Parathyroid adenoma (tissue), 2 donors: ENCODE results near the gene EFNA4.
A peak's percentile ranks its signal among the peaks of the same experiment; 100 is the strongest.

Experiments used
- H2AFZ ChIP-seq: fragments of 300-600 bp; sonication (generic); one replicate; pipeline ENCODE4 v1.7.0; 2017; ENCODE audit warnings: antibody characterized with exemption, mild to moderate bottlenecking
- H3K27ac ChIP-seq: fragments of 300-600 bp; sonication (generic); one replicate; pipeline ENCODE4 v1.7.0; 2017
- H3K27me3 ChIP-seq: fragments of 300-600 bp; sonication (generic); one replicate; pipeline ENCODE4 v1.7.0; 2017; ENCODE audit warnings: low read length; ENCODE audit not compliant: control insufficient read depth, insufficient read depth
- H3K36me3 ChIP-seq: fragments of 300-600 bp; sonication (generic); one replicate; pipeline ENCODE4 v1.7.0; 2017; ENCODE audit warnings: low read length; ENCODE audit not compliant: control insufficient read depth, insufficient read depth
- H3K4me1 ChIP-seq: fragments of 300-600 bp; sonication (generic); one replicate; pipeline ENCODE4 v1.7.0; 2017; ENCODE audit warnings: control low read depth
- H3K4me2 ChIP-seq: fragments of 300-600 bp; sonication (generic); one replicate; pipeline ENCODE4 v1.7.0; 2017; ENCODE audit warnings: low read length
- H3K4me3 ChIP-seq: fragments of 300-600 bp; sonication (generic); one replicate; pipeline ENCODE4 v1.7.0; 2017; ENCODE audit warnings: low read depth, low read length
- H3K79me2 ChIP-seq: fragments of 300-600 bp; sonication (generic); one replicate; pipeline ENCODE4 v1.7.0; 2017; ENCODE audit warnings: control low read depth
- H3K9ac ChIP-seq: fragments of 300-600 bp; sonication (generic); one replicate; pipeline ENCODE4 v1.7.0; 2017; ENCODE audit warnings: mild to moderate bottlenecking
- H3K9me3 ChIP-seq: fragments of 300-600 bp; sonication (generic); one replicate; pipeline ENCODE4 v1.7.0; 2017; ENCODE audit warnings: low read length; ENCODE audit not compliant: control insufficient read depth
- TF ChIP-seq, protein P1 (sequence below): fragments of 300-600 bp; sonication (generic); IDR thresholded peaks from one replicate; pipeline ENCODE4 v1.7.0; 2017; ENCODE audit warnings: antibody characterized with exemption, mild to moderate bottlenecking
- donor health status: primary hyperparathyroidism.

EFNA4 gene, protein sequence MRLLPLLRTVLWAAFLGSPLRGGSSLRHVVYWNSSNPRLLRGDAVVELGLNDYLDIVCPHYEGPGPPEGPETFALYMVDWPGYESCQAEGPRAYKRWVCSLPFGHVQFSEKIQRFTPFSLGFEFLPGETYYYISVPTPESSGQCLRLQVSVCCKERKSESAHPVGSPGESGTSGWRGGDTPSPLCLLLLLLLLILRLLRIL

DNA sequence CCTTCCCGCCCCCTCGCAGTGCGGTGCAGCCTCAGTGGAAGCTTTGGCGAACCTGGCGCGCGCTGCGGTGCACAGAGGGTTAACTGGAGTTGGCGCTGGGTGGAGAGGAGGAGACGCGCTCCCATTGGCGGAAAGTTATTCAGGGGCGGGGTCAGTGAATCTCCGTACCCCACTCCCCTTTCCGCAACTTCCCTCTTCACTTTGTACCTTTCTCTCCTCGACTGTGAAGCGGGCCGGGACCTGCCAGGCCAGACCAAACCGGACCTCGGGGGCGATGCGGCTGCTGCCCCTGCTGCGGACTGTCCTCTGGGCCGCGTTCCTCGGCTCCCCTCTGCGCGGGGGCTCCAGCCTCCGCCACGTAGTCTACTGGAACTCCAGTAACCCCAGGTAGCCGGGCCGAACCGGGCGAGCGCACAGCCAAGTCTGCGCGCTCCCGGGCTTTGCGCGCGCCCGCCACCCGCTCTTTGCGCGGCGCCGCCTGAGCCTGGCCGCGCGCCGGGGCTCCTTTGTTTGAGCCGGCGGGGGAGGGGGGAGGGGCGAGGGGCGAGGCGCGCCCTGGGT is at the start of gene EFNA4:
TSS of gene EFNA4 (plus strand) at position 191 of the 561 bp plus-strand sequence. CDS start at position 275, 84 bp downstream.
- no peaks in the 10 kb centered on the region for H3K36me3 ChIP-seq
- peak within 1 kb of the TSS; percentile 70 for H2AFZ ChIP-seq
- no peak within 1 kb of the TSS for H3K27ac ChIP-seq
- H3K4me1 ChIP-seq, result peaks cover 8% of the 10 kb centered on the region
- H3K4me2 ChIP-seq, result peak within 1 kb of the TSS; percentile 93
- TF ChIP-seq, protein P1, sequence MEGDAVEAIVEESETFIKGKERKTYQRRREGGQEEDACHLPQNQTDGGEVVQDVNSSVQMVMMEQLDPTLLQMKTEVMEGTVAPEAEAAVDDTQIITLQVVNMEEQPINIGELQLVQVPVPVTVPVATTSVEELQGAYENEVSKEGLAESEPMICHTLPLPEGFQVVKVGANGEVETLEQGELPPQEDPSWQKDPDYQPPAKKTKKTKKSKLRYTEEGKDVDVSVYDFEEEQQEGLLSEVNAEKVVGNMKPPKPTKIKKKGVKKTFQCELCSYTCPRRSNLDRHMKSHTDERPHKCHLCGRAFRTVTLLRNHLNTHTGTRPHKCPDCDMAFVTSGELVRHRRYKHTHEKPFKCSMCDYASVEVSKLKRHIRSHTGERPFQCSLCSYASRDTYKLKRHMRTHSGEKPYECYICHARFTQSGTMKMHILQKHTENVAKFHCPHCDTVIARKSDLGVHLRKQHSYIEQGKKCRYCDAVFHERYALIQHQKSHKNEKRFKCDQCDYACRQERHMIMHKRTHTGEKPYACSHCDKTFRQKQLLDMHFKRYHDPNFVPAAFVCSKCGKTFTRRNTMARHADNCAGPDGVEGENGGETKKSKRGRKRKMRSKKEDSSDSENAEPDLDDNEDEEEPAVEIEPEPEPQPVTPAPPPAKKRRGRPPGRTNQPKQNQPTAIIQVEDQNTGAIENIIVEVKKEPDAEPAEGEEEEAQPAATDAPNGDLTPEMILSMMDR, result no peak
- H3K4me3 ChIP-seq, result peak within 1 kb of the TSS; percentile 89
- H3K27me3 ChIP-seq, result no peaks in the 10 kb centered on the region
- no peaks in the 10 kb centered on the region for H3K9me3 ChIP-seq
- no peaks in the 10 kb centered on the region for H3K79me2 ChIP-seq
- no peak within 1 kb of the TSS for H3K9ac ChIP-seq

DNA sequence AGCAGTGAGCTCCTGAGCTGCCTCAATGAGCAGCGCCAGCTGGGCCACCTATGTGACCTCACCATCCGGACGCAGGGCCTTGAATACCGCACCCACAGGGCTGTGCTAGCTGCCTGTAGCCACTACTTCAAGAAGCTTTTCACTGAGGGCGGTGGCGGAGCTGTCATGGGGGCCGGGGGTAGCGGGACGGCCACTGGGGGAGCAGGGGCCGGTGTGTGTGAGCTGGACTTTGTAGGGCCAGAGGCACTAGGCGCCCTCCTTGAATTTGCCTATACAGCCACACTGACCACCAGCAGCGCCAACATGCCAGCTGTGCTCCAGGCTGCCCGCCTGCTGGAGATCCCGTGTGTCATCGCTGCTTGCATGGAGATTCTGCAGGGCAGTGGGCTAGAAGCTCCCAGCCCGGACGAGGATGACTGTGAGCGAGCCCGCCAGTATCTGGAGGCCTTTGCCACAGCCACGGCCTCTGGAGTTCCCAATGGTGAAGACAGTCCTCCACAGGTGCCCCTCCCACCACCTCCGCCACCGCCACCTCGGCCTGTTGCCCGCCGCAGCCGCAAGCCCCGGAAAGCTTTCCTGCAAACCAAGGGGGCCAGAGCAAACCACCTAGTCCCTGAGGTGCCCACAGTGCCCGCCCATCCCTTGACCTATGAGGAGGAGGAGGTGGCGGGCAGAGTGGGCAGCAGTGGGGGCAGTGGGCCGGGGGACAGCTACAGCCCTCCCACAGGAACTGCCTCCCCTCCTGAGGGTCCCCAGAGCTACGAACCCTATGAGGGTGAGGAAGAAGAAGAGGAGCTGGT is 48.6 kb upstream of the EFNA4 start:
- no peak overlapping the region for H3K27ac ChIP-seq
- no peak overlapping the region for H3K4me2 ChIP-seq
- no peaks in the 10 kb centered on the region for H3K27me3 ChIP-seq
- peaks cover 23% of the 10 kb centered on the region for H3K4me1 ChIP-seq
- no peak overlapping the region for H2AFZ ChIP-seq
- TF ChIP-seq, protein P1, result no peak
- no peaks in the 10 kb centered on the region for H3K9me3 ChIP-seq
- no peak overlapping the region for H3K4me3 ChIP-seq
- H3K79me2 ChIP-seq, result no peaks in the 10 kb centered on the region
- H3K9ac ChIP-seq, result no peak overlapping the region
- no peaks in the 10 kb centered on the region for H3K36me3 ChIP-seq

DNA sequence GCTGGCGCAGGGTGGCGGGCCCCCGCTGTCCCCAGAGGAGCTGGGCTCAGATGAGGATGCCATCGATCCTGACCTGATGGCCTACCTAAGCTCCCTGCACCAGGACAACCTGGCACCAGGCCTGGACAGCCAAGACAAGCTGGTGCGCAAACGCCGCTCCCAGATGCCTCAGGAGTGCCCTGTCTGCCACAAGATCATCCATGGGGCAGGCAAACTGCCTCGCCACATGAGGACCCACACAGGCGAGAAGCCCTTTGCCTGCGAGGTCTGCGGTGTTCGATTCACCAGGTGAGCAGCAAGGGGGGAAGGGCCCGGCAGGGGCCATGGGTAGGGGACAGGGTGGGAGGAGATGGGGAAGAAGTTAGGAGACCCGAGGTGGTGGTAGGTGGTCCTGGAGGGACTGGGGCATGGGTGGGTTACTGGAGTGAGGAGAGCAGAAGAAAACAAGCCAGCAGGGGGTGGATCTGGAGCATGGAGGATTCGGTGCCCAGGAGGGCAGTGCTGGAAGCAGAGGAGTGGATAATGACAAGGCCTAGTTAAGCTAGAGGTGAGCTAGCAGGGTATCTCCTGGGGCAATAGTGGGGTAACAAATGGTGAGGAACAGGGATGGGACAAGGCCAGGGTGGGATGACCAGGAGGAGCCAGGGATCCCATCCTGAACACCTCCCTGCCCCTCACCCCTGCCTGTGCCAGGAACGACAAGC is 47.9 kb upstream of the EFNA4 start:
- Histone ChIP-seq H3K4me3 (no peak overlapping the region), H3K9ac (no peak overlapping the region), H2AFZ (no peak overlapping the region), H3K9me3 (no peaks in the 10 kb centered on the region), H3K79me2 (no peaks in the 10 kb centered on the region), H3K4me1 (peaks cover 23% of the 10 kb centered on the region), H3K27ac (no peak overlapping the region), H3K36me3 (no peaks in the 10 kb centered on the region), H3K4me2 (no peak overlapping the region), H3K27me3 (no peaks in the 10 kb centered on the region)
- TF ChIP-seq, protein P1, result no peak

DNA sequence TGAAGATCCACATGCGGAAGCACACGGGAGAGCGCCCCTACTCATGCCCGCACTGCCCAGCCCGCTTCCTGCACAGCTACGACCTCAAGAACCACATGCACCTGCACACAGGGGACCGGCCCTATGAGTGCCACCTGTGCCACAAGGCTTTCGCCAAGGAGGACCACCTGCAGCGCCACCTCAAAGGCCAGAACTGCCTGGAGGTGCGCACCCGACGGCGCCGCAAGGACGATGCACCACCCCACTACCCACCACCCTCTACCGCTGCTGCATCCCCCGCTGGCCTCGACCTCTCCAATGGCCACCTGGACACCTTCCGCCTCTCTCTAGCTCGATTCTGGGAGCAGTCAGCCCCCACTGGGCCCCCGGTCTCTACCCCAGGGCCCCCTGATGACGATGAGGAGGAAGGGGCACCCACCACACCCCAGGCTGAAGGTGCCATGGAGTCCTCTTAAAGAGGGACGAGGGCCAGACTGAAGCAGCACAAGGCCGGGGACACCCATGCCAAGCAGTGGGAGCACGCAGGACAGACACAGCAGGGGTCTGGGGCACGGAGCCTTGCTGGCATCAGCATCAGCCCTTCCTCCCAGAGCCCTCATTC is 47.2 kb upstream of the EFNA4 start:
- Histone ChIP-seq H3K27me3 (no peaks in the 10 kb centered on the region), H3K9me3 (no peaks in the 10 kb centered on the region), H3K9ac (no peak overlapping the region), H3K27ac (no peak overlapping the region), H2AFZ (no peak overlapping the region), H3K36me3 (no peaks in the 10 kb centered on the region), H3K4me2 (no peak overlapping the region), H3K4me1 (peaks cover 23% of the 10 kb centered on the region), H3K79me2 (no peaks in the 10 kb centered on the region), H3K4me3 (no peak overlapping the region)
- TF ChIP-seq, protein P1, result no peak
